Skin epidermis (tissue), 12 donors: Measurements from ENCODE around the gene IQCK.

Experiments used
- H3K27ac ChIP-seq, 21 experiments: fragments of 200-600 bp; sonication (generic) in 11 of 21; one replicate each; pipeline ENCODE4 v1.5.0; 2020; ENCODE audit warnings: mild to moderate bottlenecking in 3 of 21, inconsistent platforms in 2 of 21, moderate library complexity in 2 of 21
- H3K4me3 ChIP-seq, 7 experiments: fragments of 200-600 bp; sonication (generic) in 2 of 7; one replicate each; pipeline ENCODE4 v1.5.0; 2020; ENCODE audit warnings: inconsistent platforms in 2 of 7, mild to moderate bottlenecking in 2 of 7, moderate library complexity in 1 of 7

Gene IQCK

GRCh38 chr16:19823322-19823721 is 105.3 kb downstream of the IQCK start:
- H3K27ac ChIP-seq, result no peak overlapping the region
- no peak overlapping the region for H3K4me3 ChIP-seq

GRCh38 chr16:19824216-19824615 is 106.1 kb downstream of the IQCK start:
- Histone ChIP-seq H3K4me3 (no peak overlapping the region), H3K27ac (no peak overlapping the region)

- Histone ChIP-seq H3K27ac (no peak overlapping the region), H3K4me3 (no peak overlapping the region)
Observed at GRCh38 chr16:19829844-19830692, 112.0 kb downstream of the IQCK start.

DNA sequence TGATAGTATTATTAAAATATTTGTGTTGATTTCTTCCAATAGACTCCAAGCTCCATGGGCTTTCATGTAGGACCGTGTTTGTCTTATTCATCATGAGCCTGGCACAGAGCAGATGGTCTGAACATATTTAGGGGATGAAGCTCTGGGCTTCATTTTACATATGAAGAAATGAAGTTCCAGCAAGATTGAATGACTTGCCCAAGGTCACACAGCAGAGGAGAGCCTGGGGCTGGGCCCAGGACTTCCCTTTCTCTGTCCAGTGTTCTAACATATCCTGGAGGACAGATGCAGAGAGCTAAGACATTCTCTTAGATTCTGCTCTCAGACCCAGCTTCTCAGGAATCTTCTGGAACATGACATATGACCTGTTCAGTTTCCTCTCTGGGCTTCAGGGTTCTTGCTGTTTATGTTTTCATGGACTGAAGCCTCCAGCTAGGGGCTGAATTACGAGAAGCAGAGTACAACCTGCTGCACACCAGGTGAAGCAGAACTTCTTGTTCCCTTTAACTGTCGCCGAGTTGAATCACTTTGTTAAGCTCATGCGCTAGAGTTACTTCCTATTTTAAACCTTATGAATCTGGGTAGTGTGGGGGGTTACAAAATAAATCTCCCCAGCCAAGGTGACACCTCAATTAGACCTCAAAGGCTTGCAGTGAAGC is 113.0 kb downstream of the IQCK start:
- H3K4me3 ChIP-seq, result no peak overlapping the region
- peak overlapping the region in 4 of 21 experiments; percentile 43 to 59 (median 54) for H3K27ac ChIP-seq

- peak overlapping the region in 3 of 21 experiments; percentile 11 to 57 (median 43) for H3K27ac ChIP-seq
- no peak overlapping the region for H3K4me3 ChIP-seq
Observed at GRCh38 chr16:19831678-19832077, 113.6 kb downstream of the IQCK start.

DNA sequence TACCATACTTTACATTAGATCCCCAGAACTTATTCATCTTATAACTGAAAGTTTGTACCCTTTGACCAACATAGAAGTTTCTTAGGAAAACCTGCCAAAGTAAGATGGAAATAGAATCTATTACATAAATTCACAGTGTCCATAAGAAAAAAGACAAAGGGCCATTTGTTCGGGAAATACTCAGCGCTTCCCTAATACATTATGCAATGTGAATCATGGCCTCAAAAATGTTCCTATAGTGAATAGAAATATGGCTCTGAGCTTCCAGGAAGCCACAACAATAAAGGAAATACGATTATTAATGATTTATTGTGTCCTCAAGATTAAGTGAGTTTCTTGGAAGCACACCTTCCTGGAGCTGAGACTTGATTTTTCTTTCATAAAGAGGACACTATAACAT is 115.1 kb downstream of the IQCK start:
- no peak overlapping the region for H3K27ac ChIP-seq
- no peak overlapping the region for H3K4me3 ChIP-seq

GRCh38 chr16:19833581-19833980 is 115.5 kb downstream of the IQCK start:
- H3K4me3 ChIP-seq, result no peak overlapping the region
- H3K27ac ChIP-seq, result no peak overlapping the region

GRCh38 chr16:19835196-19835595 is 117.1 kb downstream of the IQCK start:
- Histone ChIP-seq H3K27ac (no peak overlapping the region), H3K4me3 (no peak overlapping the region)

- no peak overlapping the region for H3K4me3 ChIP-seq
- H3K27ac ChIP-seq, result no peak overlapping the region
Observed at GRCh38 chr16:19835968-19836421, 117.9 kb downstream of the IQCK start.

- no peak overlapping the region for H3K27ac ChIP-seq
- H3K4me3 ChIP-seq, result no peak overlapping the region
Observed at GRCh38 chr16:19837331-19837980, 119.4 kb downstream of the IQCK start.

GRCh38 chr16:19837984-19838707 is 120.1 kb downstream of the IQCK start:
- H3K4me3 ChIP-seq, result no peak overlapping the region
- H3K27ac ChIP-seq, result no peak overlapping the region

DNA sequence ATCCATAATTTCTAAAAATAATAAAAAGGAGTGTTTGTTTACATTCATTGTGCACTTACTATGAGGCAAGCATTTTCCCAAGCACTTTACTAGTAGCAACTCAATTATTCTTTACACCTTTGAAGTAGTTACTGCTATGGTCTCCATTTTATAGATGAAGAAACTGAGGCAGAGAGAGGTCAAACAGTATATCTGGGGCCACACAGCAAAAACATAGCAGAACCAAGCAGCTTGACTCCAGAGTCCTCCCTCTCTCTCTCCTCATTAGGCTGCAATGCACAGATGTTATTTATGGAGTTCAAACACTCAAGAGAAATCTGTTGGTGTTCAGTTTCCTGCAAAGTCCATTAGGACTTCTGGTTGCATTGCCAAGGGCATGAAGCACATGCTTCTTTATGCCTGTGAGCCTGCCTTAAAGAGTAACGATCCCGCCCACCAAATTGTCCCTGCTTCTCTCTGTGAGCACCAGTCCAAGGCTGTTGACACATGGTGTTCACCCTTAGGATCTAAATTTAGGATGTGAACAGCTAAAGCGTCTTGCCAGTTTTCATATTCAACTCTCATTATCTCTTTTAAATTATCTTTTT is 122.5 kb downstream of the IQCK start:
- Histone ChIP-seq H3K4me3 (no peak overlapping the region), H3K27ac (no peak overlapping the region)

DNA sequence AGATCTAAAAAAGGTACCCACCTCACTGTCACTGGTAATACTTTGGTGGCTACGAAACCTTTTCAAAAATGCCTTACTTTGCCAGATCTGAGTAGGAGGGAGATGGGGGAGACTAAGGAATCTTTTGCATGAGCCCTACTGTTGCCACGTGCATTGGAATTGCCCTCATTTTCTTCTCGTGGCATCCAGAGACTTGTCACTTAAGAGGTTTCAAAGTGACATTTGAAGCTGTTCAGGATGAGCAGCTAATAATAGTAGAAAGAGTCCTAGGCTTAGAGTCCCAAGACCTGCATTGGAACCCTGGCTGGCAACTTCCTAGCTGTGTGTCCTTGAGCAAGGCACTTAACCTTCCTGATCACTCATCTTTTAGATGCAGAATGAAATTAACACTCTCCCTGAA is 123.1 kb downstream of the IQCK start:
- no peak overlapping the region for H3K27ac ChIP-seq
- no peak overlapping the region for H3K4me3 ChIP-seq

- Histone ChIP-seq H3K27ac (no peak overlapping the region), H3K4me3 (no peak overlapping the region)
Observed at GRCh38 chr16:19842426-19843157, 124.5 kb downstream of the IQCK start.

DNA sequence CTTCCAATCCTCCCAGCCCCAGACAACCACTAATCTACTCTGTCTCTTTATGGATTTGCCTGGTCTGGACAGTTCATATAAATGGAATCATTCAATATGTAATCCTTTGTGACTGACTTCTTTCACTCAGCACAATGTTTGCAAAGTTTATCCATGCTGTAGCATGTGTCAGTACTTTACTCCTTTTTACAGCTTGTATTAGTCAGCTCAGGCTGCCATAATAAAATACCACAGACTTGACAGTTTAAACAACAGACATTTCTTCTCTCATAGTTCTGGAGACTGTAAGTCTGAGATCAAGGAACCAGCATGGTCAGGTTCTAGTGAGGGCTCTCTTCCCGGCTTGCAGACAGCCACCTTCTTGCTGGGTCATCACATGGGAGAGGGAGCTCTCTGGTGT is 125.3 kb downstream of the IQCK start:
- H3K27ac ChIP-seq, result peak overlapping the region in 2 of 21 experiments; percentile 9 to 11
- H3K4me3 ChIP-seq, result no peak overlapping the region

DNA sequence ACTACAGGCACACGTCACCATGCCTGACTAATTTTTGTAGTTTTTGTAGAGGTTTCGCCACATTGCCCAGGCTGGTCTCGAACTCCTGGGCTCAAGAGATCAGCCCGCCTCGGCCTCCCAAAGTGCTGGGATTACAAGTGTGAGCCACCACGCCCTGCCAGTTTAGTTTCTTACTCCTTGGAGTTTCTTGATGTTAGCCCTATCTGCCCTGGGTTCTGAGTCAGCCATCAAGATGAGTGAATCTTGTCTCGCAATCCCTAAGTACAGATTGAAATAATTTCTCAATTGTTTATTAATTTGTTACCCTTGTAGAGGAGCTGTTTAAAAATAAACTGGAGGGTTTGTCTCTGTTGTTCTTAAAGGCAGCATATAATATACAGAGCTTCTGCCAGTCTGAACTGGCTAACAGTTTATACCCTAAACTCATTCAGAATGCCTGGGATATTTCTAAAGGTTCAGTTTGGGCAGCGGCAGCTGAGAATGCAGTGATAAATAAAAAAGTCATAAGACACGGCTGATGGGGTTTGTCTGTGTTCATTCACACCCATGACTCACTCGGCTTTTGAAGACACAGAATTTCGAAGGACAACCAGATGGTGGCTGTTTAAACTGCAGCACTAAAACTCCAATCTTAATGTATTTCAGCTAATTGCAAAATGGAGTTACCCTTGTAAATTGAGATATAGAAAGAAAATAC is 127.0 kb downstream of the IQCK start:
- H3K4me3 ChIP-seq, result no peak overlapping the region
- peak overlapping the region in 10 of 21 experiments; percentile 14 to 78 (median 57) for H3K27ac ChIP-seq

GRCh38 chr16:19846436-19846835 is 128.4 kb downstream of the IQCK start:
- Histone ChIP-seq H3K27ac (peak overlapping the region in 3 of 21 experiments; percentile 27 to 62 (median 48)), H3K4me3 (no peak overlapping the region)

DNA sequence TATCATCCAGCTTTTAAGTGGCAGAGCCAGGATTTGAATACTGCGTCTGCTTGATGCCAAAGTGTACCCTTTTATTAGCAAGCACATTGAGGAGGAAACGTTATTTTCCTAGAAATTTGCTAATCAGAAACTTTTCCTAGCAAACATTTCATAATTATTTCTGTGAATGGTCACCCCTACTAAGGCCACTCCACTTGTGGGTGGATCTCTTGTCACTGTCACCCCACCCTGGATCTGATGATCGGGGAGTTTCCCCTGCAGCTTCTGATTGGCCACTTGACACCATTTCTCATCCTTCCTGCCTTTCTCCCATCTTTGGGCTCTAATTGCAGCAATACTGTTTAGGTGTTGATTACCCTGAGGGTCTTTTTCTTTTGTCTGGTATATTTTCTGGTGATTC is 130.7 kb downstream of the IQCK start:
- no peak overlapping the region for H3K4me3 ChIP-seq
- no peak overlapping the region for H3K27ac ChIP-seq
